Adipocyte (in vitro differentiated cells): ENCODE measurements around the gene AHNAK.

Experiments
- DNase-seq: peaks from one replicate; pipeline ENCODE4 v3.0.0-alpha.2; 2015; ENCODE audit warnings: low read depth
- H3K27me3 ChIP-seq: replicated peaks from 2 replicates; pipeline ENCODE4 v1.7.0; 2013; ENCODE audit warnings: mild to moderate bottlenecking, low read length, moderate library complexity; ENCODE audit not compliant: control insufficient read depth, insufficient read depth
- H3K36me3 ChIP-seq: 2 replicates; pipeline ENCODE4 v1.7.0; 2013; ENCODE audit warnings: low read length, mild to moderate bottlenecking, moderate library complexity; ENCODE audit not compliant: control insufficient read depth, insufficient read depth, severe bottlenecking
- H3K4me1 ChIP-seq: 2 replicates; pipeline ENCODE4 v1.7.0; 2013; ENCODE audit warnings: mild to moderate bottlenecking, low read length, moderate library complexity; ENCODE audit not compliant: control insufficient read depth, insufficient read depth
- H3K4me3 ChIP-seq: 2 replicates; pipeline ENCODE4 v1.7.0; 2013; ENCODE audit warnings: mild to moderate bottlenecking, low read length, moderate library complexity
- H3K9ac ChIP-seq: 2 replicates; pipeline ENCODE4 v1.7.0; 2013; ENCODE audit warnings: mild to moderate bottlenecking, low read length, moderate library complexity
- H3K9me3 ChIP-seq: 2 replicates; pipeline ENCODE4 v1.7.0; 2013; ENCODE audit warnings: mild to moderate bottlenecking, low read length, moderate library complexity; ENCODE audit not compliant: control insufficient read depth

AHNAK gene

DNA sequence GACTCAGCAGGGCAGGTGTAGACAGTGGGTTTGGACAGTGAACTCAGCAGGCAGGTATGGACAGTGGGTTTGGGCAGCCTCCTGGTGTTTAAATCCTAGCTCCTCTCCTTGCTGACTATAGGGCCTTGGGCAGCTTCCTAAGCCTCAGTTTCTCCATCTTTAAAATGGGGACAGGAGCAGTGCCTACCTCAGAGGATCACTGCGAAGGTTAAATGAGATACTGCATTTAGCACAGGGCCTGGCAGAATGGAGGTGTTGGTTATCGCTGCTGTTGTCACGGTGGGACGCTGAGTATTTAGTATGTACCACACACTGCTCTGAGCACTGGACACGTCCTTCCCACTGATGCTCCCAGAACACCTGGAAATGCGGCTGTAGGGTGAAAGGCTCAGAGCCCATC, 142.2 kb downstream of the AHNAK start:
- DNase-seq: no peak
- H3K4me3 ChIP-seq: no peak overlapping the region
- H3K9ac ChIP-seq: no peak overlapping the region
- no peaks in the 10 kb centered on the region for H3K9me3 ChIP-seq
- no peaks in the 10 kb centered on the region for H3K27me3 ChIP-seq
- no peaks in the 10 kb centered on the region for H3K36me3 ChIP-seq
- H3K4me1 ChIP-seq: peaks cover 38% of the 10 kb centered on the region

DNA sequence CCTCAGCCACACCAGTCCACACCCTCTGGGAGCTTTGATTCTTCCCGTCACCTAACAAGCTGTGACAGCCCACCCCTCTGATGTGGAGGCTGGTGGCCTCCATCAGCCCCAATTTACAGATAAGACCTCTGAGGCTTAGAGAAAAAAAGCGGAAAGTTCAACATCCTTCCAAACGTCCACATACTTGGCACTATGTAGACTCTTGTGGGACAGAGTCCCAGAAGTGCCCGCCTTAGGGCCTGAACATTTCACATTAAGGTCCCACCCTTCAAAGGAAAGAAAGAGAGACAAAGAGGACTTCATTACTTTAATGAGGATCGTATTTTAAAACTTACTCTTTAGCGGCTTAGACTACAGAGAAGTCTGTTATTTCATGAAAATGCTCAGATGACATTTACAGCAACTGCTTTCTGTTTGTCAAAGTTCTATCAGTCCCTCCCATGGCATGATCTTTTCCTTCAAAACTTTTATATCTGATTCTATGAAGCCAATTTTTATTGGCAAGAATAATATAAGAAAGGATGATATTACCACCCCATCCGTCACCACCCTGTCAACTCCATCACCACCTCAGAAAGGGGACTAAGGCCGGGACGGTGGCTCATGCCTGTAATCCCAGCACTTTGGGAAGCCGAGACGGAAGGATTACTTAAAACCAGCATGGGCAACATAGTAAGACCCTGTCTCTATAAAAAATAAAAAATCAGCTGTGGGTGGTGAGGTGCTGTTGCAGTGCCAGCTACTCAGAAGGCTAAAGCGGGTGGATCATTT, 143.5 kb downstream of the AHNAK start:
- no peak for DNase-seq

DNA sequence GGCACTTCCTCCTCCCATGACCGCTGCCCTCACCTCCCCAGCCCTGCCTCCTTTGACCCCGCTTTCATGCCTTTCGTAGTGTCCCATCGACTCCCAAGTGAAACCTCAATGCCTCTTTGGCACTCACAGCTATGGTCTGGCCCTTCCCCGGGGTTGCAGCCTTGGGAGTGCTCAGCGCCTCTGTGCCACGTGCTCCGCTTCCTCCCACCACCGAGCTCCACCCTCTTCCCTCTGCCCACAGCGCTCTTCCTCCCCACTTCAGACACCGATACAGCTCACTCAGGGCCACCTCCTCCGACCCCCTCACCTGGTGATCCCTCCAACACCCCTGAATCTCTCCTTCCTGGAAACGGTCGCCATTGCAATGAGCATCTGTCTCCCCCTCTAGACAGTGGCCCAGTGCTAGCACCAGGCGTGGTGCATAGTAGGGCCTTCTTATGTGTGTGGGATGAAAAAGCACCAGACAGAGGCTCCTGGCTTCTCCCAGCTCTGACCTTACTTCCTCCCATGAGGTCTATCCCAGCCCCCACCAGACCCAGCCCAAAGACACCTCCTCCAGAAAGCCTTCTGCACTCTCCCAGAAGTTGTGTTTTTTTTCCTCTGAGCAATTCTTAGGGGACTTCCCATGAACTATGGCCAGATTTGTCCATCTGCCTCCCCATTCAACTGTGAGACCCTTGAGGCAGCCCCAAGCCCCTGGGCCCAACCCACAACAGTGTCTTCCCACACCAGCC, 144.2 kb downstream of the AHNAK start:
- Histone ChIP-seq H3K36me3 (no peaks in the 10 kb centered on the region), H3K4me3 (peak overlapping the region; percentile 12), H3K9ac (peak overlapping the region; percentile 35), H3K9me3 (no peaks in the 10 kb centered on the region), H3K4me1 (peaks cover 57% of the 10 kb centered on the region), H3K27me3 (no peaks in the 10 kb centered on the region)
- no peak for DNase-seq

More for the DNA sequence above, 143.5 kb downstream of the AHNAK start:
- Histone ChIP-seq H3K4me1 (peaks cover 51% of the 10 kb centered on the region), H3K27me3 (no peaks in the 10 kb centered on the region), H3K9me3 (no peaks in the 10 kb centered on the region), H3K9ac (no peak overlapping the region), H3K36me3 (no peaks in the 10 kb centered on the region), H3K4me3 (no peak overlapping the region)

DNA sequence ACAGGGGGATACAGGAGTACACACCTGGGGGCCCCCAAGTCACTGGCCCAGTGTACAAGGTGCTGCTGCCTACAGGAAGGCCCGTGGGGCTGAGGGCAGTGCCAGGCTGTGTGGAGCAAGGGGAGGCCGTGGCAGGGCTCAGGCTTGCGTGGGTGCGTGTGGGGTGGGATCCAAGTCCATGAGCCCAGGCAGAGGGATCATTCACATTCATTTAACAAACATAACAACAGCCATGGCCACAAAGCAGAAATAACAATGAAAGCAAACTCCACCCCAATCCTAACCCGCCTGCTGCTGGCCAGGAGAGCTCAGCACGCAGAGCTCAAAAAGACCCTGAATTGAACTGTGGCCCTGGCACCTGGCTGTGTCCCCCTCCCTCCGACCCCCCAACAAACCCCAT, 144.8 kb downstream of the AHNAK start:
- Histone ChIP-seq H3K36me3 (no peaks in the 10 kb centered on the region), H3K4me1 (peaks cover 57% of the 10 kb centered on the region), H3K9ac (peak overlapping the region; percentile 44), H3K27me3 (no peaks in the 10 kb centered on the region), H3K4me3 (peak overlapping the region; percentile 12), H3K9me3 (no peaks in the 10 kb centered on the region)
- no peak for DNase-seq

DNA sequence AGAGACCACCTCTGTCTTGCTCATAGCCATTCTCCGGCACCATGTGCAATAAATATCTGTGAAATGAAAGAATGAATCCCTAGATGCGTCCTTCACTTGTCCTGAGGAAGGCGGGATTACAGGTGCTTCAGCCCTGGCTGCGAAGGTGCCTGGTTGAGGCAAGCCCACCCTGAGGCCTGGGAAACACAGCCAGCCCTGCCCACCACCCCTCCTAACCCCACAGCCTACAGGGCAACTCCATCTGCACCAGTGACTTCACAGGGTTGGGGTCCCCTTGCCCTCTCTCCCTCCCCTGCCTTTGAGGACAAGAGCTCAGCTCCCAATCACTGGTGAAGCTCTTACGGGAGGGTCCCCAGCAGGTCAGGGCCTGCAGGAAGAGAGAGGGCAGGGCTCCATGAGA, 145.2 kb downstream of the AHNAK start:
- Histone ChIP-seq H3K36me3 (no peaks in the 10 kb centered on the region), H3K9ac (peak overlapping the region; percentile 44), H3K9me3 (no peaks in the 10 kb centered on the region), H3K4me1 (peaks cover 57% of the 10 kb centered on the region), H3K4me3 (no peak overlapping the region), H3K27me3 (no peaks in the 10 kb centered on the region)
- no peak for DNase-seq

DNA sequence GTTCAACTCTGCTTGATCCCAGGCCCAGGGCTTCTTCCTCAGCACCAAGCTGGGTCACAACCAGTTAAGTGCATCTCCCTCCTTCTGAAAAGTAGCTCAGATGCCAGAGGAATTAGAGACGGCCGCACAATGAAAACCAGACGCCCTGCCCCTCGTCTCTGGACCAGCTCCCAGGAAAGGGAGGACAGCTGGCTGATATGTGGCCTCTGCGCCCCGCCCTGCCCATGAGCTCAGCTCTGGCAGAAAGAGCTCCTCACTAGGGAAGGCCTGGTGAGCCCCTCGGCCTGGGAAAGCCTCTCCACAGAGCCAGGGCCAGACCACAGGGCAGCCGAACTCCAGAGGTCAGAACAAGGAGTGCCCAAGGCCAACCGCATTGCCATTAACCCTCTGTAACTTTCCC, 145.8 kb downstream of the AHNAK start:
- H3K9ac ChIP-seq: peak overlapping the region; percentile 67

DNA sequence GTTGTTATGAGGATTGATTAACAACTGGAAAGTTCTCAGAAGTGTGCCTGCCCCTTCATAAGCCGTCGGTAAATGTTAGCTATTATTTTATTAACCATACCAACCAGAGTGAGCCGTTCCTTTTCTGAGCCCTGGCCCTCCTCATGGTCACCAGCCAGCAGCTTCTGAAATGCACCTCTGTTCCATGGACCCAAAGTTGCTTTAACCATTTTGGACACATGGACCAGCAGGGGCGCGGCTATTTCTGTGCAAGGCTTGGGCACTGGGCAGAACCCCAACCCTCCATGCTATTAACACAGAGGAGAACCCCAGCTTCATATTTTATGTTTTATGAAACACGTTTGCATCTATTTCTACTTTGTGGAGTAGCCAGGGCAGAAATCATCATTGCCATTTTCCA, 146.3 kb downstream of the AHNAK start:
- DNase-seq: peak; percentile 27
- Histone ChIP-seq H3K4me3 (peak overlapping the region; percentile 2), H3K9ac (peak overlapping the region; percentile 67), H3K4me1 (peaks cover 60% of the 10 kb centered on the region), H3K27me3 (no peaks in the 10 kb centered on the region), H3K9me3 (no peaks in the 10 kb centered on the region), H3K36me3 (no peaks in the 10 kb centered on the region)

More for the DNA sequence above, 145.8 kb downstream of the AHNAK start:
- DNase-seq: peak; percentile 97
- peaks cover 57% of the 10 kb centered on the region for H3K4me1 ChIP-seq
- no peaks in the 10 kb centered on the region for H3K36me3 ChIP-seq
- no peaks in the 10 kb centered on the region for H3K27me3 ChIP-seq
- no peaks in the 10 kb centered on the region for H3K9me3 ChIP-seq
- H3K4me3 ChIP-seq: peak overlapping the region; percentile 2

DNA sequence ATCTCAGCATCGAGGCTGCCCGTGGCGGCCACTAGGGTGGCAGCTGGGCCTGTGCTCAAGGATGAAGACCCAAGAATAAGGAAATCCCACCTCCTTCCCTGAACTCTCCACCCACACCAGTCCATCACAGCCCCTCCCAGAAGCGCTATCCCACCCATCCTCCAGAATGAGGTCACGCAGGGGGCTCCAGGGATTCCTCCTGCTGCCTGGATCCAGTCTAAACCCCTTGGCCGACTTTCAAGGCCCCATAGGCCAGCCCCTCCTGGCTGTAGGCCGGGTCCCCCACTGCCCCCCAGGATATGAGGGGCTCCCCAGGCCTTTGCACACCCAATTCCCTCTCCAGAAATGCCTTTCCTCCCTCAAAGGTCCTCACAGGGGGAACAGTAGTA, 146.7 kb downstream of the AHNAK start:
- H3K4me1 ChIP-seq: peaks cover 64% of the 10 kb centered on the region
- DNase-seq: no peak
- peak overlapping the region; percentile 67 for H3K9ac ChIP-seq
- H3K36me3 ChIP-seq: no peaks in the 10 kb centered on the region
- no peaks in the 10 kb centered on the region for H3K27me3 ChIP-seq
- H3K4me3 ChIP-seq: no peak overlapping the region
- no peaks in the 10 kb centered on the region for H3K9me3 ChIP-seq

DNA sequence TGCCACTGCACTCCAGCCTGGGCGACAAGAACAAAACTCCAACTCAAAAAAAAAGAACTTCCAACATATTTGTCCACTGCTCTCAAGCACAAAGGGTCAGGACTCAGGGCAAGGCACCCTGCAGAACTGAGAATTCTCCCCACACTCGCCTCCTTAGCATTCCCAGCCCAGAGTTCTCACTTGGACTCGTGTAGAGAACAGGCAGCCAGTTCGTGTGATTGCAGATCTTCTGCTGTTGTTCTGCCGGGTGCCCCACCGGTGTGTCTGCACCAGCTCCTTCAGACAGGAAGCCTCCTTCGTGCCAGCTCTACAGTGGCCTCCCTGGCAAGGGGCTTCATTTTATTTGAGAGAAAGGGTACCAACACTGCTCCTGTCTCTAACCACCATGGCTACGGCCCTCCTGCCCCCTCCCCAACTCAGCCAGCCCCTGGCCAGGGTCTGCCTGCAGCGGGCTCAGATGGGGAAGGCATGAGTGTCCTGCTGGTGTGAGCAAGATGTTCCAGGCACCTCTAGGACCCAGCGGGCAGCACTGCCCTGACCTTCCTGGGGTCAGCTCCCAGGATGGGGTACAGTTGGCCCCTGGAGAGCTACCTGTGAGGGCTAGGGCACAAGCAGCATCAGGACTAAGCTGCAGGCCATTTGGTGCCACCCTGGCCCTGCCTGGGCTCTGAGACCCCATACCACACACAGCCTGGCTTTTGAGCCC, 147.3 kb downstream of the AHNAK start:
- Histone ChIP-seq H3K9ac (peak overlapping the region; percentile 67), H3K9me3 (no peaks in the 10 kb centered on the region), H3K4me1 (peaks cover 68% of the 10 kb centered on the region), H3K27me3 (no peaks in the 10 kb centered on the region), H3K4me3 (peak overlapping the region; percentile 20), H3K36me3 (no peaks in the 10 kb centered on the region)
- peak; percentile 53 for DNase-seq

DNA sequence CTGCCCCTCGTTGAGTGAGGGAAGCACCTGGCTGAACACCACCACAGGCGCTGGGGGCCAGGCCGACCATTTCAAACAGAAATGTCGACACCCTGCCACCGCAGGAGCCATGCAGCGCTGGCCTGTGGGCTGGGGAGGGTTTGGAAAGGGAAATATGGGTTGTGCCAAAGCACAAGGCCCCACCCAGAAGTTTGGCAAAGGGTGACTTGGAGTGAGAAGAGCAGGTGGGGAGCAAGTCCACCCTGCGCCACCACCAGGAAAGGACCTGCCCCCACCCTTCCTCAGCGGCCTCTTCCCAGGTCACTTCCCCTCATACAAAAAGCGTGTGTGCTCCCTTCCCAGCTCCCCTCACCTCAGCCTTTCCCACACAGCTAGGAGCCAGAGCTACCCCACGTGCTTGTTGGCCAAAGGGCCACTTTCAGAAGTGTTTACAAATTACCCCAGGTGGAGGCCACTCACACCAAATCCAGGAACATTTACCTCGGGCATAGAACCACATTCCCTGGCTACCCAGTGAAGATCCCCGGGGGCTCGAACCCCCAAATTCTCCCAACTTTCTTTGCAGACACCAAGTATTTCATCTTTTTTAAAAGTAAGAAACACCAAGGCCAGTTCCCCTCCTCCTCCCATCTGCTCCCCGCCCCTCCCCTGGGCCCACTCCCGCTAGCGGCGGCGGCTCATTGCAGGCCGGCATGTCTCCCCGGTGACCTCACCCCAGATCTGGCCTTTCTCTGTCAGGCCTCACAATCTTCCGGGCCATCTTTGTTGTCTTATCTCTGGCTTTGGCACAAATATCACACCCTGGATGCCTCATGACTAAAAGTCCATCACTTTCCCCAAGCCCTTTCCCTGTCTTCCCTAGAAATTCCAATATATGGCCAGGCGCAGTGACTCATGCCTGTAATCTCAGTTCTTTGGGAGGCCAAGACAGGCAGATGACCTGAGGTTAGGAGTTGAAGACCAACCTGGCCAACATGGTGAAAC, 148.3 kb downstream of the AHNAK start:
- no peaks in the 10 kb centered on the region for H3K9me3 ChIP-seq
- peak; percentile 38 for DNase-seq
- no peaks in the 10 kb centered on the region for H3K27me3 ChIP-seq
- peaks cover 68% of the 10 kb centered on the region for H3K4me1 ChIP-seq
- H3K9ac ChIP-seq: peak overlapping the region; percentile 4
- no peak overlapping the region for H3K4me3 ChIP-seq
- H3K36me3 ChIP-seq: no peaks in the 10 kb centered on the region
